Neutrophil (primary cell): ENCODE results near the gene GPR78.

Source experiments
- H3K27ac ChIP-seq: fragments of 200-600 bp; sonication (generic); 2 replicates; pipeline ENCODE4 v1.5.1; 2016; ENCODE audit warnings: mild to moderate bottlenecking, moderate library complexity
- H3K27me3 ChIP-seq: fragments of 200-600 bp; sonication (generic); 2 replicates; pipeline ENCODE4 v1.6.0; 2016; ENCODE audit warnings: mild to moderate bottlenecking
- H3K36me3 ChIP-seq: fragments of 200-600 bp; sonication (generic); 2 replicates; pipeline ENCODE4 v1.5.1; 2017
- H3K4me1 ChIP-seq, 2 experiments: fragments of 200-600 bp in 1 of 2; sonication (generic) in 1 of 2; 1 replicate in 1 of 2; 2 replicates in 1 of 2; pipeline versions ENCODE4 v1.5.1 to v1.6.1; 2013 to 2016; ENCODE audit warnings: low read depth in 1 of 2, low read length in 1 of 2, mild to moderate bottlenecking in 1 of 2, moderate library complexity in 1 of 2; ENCODE audit not compliant: control insufficient read depth in 1 of 2, insufficient read depth in 1 of 2
- H3K4me3 ChIP-seq, 2 experiments: fragments of 200-600 bp in 1 of 2; sonication (generic) in 1 of 2; 1 replicate in 1 of 2; 2 replicates in 1 of 2; pipeline ENCODE4 v1.5.1; 2013 to 2016; ENCODE audit warnings: low read depth in 1 of 2, low read length in 1 of 2, mild to moderate bottlenecking in 1 of 2, moderate library complexity in 1 of 2
- H3K9me3 ChIP-seq: fragments of 200-600 bp; sonication (generic); 2 replicates; pipeline ENCODE4 v1.5.1; 2016
- CTCF ChIP-seq: fragments of 200-600 bp; sonication (generic); IDR thresholded peaks from 2 replicates; pipeline ENCODE4 v1.5.1; 2016; ENCODE audit warnings: antibody characterized with exemption

GPR78 gene

DNA sequence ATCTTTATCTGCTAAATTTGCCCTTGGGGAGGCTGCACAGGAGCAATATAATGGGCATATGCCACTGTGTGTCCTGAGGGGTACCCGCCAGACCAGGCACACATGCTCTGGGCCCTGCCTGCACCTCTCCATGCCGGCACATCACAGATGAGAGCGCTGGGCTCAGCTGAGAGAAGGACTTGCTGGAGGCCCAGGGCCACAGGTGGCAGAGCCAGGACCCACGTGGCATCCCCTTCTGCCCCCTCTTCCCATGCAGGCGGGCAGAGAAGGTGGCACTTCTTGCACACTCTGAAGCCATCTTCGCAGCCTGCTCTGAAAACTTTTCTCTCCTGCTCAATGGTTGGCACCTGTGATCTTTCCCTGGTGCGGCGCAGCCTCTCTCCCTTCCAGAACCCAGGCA lies 32.5 kb downstream of the GPR78 start:
- Histone ChIP-seq H3K27me3 (no peaks in the 10 kb centered on the region), H3K36me3 (no peaks in the 10 kb centered on the region), H3K9me3 (no peaks in the 10 kb centered on the region), H3K4me3 (no peak overlapping the region), H3K27ac (no peak overlapping the region), H3K4me1 (no peaks in the 10 kb centered on the region)
- TF ChIP-seq CTCF, result no peak

DNA sequence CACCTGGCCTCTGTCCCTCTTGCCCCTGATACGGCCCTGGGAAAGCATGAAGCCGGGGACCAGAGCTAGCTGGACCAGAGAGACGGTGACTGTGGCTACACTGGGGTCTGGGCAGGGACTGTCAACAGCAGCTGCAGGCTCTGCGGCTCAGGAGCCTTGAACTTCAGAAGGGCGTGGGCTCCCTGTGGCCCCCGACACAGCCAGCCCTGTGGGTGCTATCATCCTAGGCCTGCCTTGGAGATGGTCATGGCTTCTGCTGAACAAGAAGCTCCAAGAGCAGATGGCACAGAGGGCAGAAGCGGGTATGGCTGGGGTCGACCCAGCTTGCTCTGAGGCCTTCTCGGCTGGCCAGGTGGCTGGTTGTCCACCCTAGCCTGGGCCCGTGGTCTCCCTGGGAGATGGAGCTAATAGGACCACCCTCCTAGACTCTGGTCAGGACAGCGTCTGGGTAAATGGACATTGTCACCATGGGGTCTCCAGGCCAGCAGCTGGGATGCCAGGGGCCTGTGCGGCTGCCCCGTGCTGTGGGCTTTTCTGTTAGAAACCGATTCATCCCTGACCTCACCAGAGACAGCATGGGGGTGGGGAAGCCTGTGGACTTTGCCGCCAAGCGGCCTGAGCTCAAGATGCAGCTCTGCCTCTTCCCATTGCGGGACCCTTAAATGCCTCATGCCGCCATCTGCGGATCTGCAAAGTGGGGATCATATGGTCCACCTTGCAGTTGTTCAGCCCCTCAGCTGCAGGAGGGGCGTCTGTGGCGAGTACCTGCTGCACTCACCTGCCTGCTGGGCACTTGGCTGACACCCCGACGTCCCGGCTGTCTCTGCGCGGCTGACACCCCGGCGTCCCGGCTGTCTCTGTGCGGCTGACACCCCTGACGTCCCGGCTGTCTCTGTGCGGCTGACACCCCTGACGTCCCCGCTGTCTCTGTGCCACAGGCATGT lies 33.5 kb downstream of the GPR78 start:
- Histone ChIP-seq H3K27ac (no peak overlapping the region), H3K9me3 (no peaks in the 10 kb centered on the region), H3K36me3 (no peaks in the 10 kb centered on the region), H3K27me3 (no peaks in the 10 kb centered on the region), H3K4me1 (no peaks in the 10 kb centered on the region), H3K4me3 (no peak overlapping the region)
- TF ChIP-seq CTCF, result no peak

DNA sequence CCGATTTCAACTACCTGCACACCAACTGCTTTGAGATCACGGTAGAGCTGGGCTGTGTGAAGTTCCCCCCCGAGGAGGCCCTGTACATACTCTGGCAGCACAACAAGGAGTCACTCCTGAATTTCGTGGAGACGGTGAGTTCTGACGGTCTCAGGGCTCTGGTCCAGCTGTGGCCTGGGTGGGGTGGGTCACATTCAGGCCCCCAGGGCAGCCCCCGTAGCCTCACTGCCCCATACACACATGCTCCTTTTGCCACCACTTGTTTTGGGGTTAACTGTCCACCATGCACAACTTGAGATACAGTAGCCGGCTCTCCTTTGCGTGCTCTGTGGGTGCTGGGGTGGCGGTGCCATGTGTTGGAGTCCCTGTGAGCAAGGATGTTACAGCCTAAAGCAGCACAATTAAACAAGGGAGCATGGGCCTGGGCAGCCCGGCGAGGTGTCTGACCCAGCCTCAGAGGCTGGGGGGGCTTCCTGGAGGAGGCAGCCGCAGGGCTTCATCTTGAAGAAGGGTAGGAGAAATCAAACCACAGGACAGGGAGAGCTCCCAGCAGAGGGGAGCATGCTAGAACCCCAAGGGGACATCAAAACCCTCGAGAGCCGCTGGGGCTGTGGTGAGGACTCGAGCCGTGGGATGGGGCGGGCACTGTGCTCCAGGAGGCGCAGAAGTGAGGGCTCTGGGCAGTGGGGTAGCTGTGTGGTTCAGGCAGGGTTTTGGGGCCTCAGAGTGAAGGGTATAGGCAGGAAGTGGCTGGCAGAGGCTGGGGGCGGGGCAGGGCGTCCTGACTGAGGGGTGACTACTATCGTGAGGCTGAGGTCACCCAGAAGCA lies 34.4 kb downstream of the GPR78 start:
- no peak overlapping the region for H3K27ac ChIP-seq
- no peaks in the 10 kb centered on the region for H3K9me3 ChIP-seq
- no peaks in the 10 kb centered on the region for H3K4me1 ChIP-seq
- H3K36me3 ChIP-seq, result no peaks in the 10 kb centered on the region
- H3K4me3 ChIP-seq, result no peak overlapping the region
- no peaks in the 10 kb centered on the region for H3K27me3 ChIP-seq
- TF ChIP-seq CTCF, result no peak

- Histone ChIP-seq H3K27ac (no peak overlapping the region), H3K9me3 (no peaks in the 10 kb centered on the region), H3K4me1 (no peaks in the 10 kb centered on the region), H3K4me3 (no peak overlapping the region), H3K36me3 (no peaks in the 10 kb centered on the region), H3K27me3 (no peaks in the 10 kb centered on the region)
- TF ChIP-seq CTCF, result no peak
These were observed 35.2 kb downstream of the GPR78 start for GRCh38 chr4:8615366-8615765.

GRCh38 chr4:8615921-8616787 lies 36.0 kb downstream of the GPR78 start:
- TF ChIP-seq CTCF, result no peak
- Histone ChIP-seq H3K4me3 (no peak overlapping the region), H3K4me1 (no peaks in the 10 kb centered on the region), H3K9me3 (no peaks in the 10 kb centered on the region), H3K27ac (no peak overlapping the region), H3K36me3 (no peaks in the 10 kb centered on the region), H3K27me3 (no peaks in the 10 kb centered on the region)
